A549 treated with Mapracorat at 1 μM for 4 hours (cell line): ENCODE results near the gene AGO1. TPM values are rescaled to one million over a fixed set of nuclear protein-coding genes. Genes with fewer than 3 reads are reported as not detected.

Source experiments
- total RNA-seq: library from RNA; stranded (reverse); fragments of 200-300 nt; extraction: Qiagen RNA extraction; gene quantifications from 5 replicates; pipeline ENCODE4 v1.2.3, GENCODE V29; 2022

The AGO1 gene
- 3.0 to 4.5 TPM (median 4.4 TPM) in 5 replicates for total RNA-seq

GRCh38 chr1:35882945-35883634, at the start of gene AGO1:
AGO1 (plus strand) TSS chr1:35883209; CDS start chr1:35883422, 213 bp downstream.

DNA sequence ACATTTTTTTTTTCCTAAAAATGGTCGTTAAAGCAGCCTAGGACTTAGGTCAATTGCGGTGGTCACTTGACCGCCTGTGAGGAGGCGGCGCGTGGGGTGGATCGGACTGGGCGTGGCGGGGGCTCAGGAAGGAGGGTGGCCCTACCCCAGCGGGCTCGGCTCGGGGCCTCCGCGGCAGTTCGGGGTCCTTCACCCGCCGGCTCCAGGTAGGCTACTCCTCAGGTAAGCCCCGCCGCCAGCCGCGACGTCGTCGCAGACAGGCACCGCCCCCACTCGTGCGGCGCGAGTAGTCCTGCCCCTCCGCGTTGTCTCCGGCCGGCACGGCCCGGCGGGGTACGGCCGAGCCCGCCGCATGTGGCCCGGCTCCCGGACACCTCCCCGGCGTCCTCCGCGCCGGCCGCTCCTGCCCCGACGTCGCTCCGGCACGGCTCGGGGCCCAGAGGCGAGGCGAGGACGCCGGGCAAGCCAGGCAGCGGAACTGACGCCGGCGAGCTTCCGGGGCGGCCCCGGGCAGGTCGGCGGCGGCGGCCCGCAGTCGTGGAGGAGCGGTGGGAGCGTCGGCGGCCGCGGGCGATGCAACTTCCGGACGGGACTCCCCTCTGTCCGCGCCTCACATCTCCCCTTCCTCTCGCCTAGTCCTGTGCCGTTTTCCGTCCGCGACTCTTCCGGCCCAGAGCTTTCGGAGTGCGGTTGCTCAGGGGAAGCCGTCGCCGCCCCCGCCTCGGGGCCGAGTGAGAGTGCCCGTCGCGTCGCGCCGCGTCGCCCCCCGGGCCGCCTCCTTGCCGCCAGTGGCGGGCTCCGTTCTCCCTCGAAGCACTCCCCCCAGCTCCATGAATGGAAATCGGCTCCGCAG, 47.8 kb downstream of the AGO1 start, which contains the start of gene AGO3:
Gene AGO3, plus strand, starts transcription at position 513 of the 853 bp plus-strand sequence. Its CDS starts 322 bp downstream, at position 835.

Other genes with a start within 250 kb of the AGO1 start
- gene PSMB2, start 241.7 kb upstream of the AGO1 start, total RNA-seq = 85.7 to 104 TPM (median 102 TPM) in 5 replicates
- gene C1orf216, start 164.3 kb upstream of the AGO1 start, total RNA-seq = 12.9 to 14.8 TPM (median 14.2 TPM) in 5 replicates
- 9.1 to 12.8 TPM (median 9.9 TPM) in 5 replicates for gene CLSPN, start 113.2 kb upstream of the AGO1 start, total RNA-seq
- gene AGO4, start 75.2 kb upstream of the AGO1 start, total RNA-seq = 3.0 to 5.4 TPM (median 4.8 TPM) in 5 replicates
- gene AGO3, start 47.9 kb downstream of the AGO1 start, total RNA-seq = 6.0 to 7.4 TPM (median 7.0 TPM) in 5 replicates
- gene TEKT2, start 200.9 kb downstream of the AGO1 start, total RNA-seq = not detected in 5 replicates
- gene ADPRS, start 205.7 kb downstream of the AGO1 start, total RNA-seq = 23.8 to 32.3 TPM (median 30.7 TPM) in 5 replicates
- gene COL8A2, start 242.0 kb downstream of the AGO1 start, total RNA-seq = 0.08 to 0.15 TPM (median 0.12 TPM) in 5 replicates